NCI-H1417 (cell line): ENCODE data around the gene LAMA1.
"Not testable (repeated sequence)": the region's sequence is repeated elsewhere in the genome, so short reads cannot be mapped to it uniquely, and the experiment has no call there.

Experiments used
- DNase-seq, 3 experiments: peaks; one replicate each; lab custom pipeline; 2025; lab: John Stamatoyannopoulos, UW

LAMA1 gene

GRCh38 chr18:6949800-6950586 lies 167.6 kb downstream of the LAMA1 start:
- DNase-seq: no peak

- DNase-seq: no peak
These were observed 169.1 kb downstream of the LAMA1 start for GRCh38 chr18:6948281-6949055.

GRCh38 chr18:6947338-6948030 lies 170.1 kb downstream of the LAMA1 start:
- DNase-seq: no peak

- DNase-seq: peak in 1 of 3 experiments; percentile 17
These were observed 174.5 kb downstream of the LAMA1 start for GRCh38 chr18:6943143-6943542.

- no peak for DNase-seq
These were observed 174.9 kb downstream of the LAMA1 start for GRCh38 chr18:6942742-6943141.

GRCh38 chr18:6941996-6942395 lies 175.6 kb downstream of the LAMA1 start:
- DNase-seq: peak in 1 of 3 experiments; percentile 15

- no peak for DNase-seq
These were observed 177.1 kb downstream of the LAMA1 start for GRCh38 chr18:6940451-6940850.

- no peak for DNase-seq
These were observed 177.6 kb downstream of the LAMA1 start for GRCh38 chr18:6939972-6940371.

- not testable (repeated sequence) for DNase-seq
These were observed 179.2 kb downstream of the LAMA1 start for GRCh38 chr18:6938403-6938802.

GRCh38 chr18:6938003-6938402 lies 179.6 kb downstream of the LAMA1 start:
- no peak for DNase-seq

GRCh38 chr18:6934859-6935258 lies 182.7 kb downstream of the LAMA1 start:
- no peak for DNase-seq

- no peak for DNase-seq
These were observed 188.1 kb downstream of the LAMA1 start for GRCh38 chr18:6929370-6930102.

- no peak for DNase-seq
These were observed 189.2 kb downstream of the LAMA1 start for GRCh38 chr18:6928359-6928758.

GRCh38 chr18:6927153-6927552 lies 190.4 kb downstream of the LAMA1 start:
- no peak for DNase-seq

- DNase-seq: no peak
These were observed 194.4 kb downstream of the LAMA1 start for GRCh38 chr18:6923220-6923619.

GRCh38 chr18:6921571-6921970 lies 196.0 kb downstream of the LAMA1 start:
- DNase-seq: no peak

- DNase-seq: peak in 2 of 3 experiments; percentile 33 to 61
These were observed 197.3 kb downstream of the LAMA1 start for GRCh38 chr18:6920099-6920955.

GRCh38 chr18:6917072-6917471 lies 200.5 kb downstream of the LAMA1 start:
- DNase-seq: no peak

- DNase-seq: no peak
These were observed 216.2 kb downstream of the LAMA1 start for GRCh38 chr18:6901286-6901926.

- DNase-seq: no peak
These were observed 225.8 kb downstream of the LAMA1 start for GRCh38 chr18:6891788-6892187.
